ENCODE results near the gene ADAMTS12.

DNA sequence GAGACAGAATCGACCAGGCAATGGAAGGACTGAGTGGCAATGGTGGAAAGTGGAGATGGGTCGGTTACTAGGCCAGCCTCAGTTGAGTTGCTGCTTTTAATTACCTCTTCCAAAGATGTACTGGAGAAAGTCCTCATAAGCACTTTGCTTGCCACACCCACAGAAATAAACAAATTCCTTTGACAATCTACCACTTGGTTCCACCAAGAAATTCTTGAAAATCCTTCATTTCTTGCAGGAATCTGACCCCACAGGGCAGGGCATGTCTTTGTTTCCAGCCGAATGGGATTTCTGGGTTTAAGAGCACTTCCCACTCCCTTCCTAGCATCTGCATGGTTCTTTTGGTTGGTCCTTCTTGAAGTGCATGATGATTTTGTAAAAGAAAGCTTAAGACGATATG is 54.5 kb downstream of the ADAMTS12 start:
- TF ChIP-seq CTCF (conservative IDR thresholded peaks at IDR 0.05 in 1 of 2, IDR thresholded peaks at IDR 0.05 in 1 of 2; ENCODE audit: low read depth in 1 of 2, low read length in 2 of 2) (no peak), EZH2 (IDR thresholded peaks at IDR 0.05; ENCODE audit: low read length, missing control alignments) (no peak)
